Heart right ventricle (tissue), 16 donors: ENCODE results near the gene KCNH8. TPM values are rescaled to one million over a fixed set of nuclear protein-coding genes. Genes with fewer than 3 reads are reported as not detected.

Experiments used
- ATAC-seq, 8 donors: fragments of 200-7000 bp; cut with Tn5 transposase; one replicate each; pipeline ENCODE4 v1.9.1; 2020; ENCODE audit warnings: mild to moderate bottlenecking in 8 of 8, moderate library complexity in 8 of 8, moderate number of reproducible peaks in 1 of 8
- DNase-seq, 2 donors: peaks; one replicate each; pipeline ENCODE4 v3.0.0-alpha.2; 2020
- H3K27ac ChIP-seq, 10 donors: fragments of 200-600 bp; sonication (generic) in 2 of 10; one replicate each; pipeline versions ENCODE4 v1.5.0 to v1.8.0; 2020 to 2022; ENCODE audit warnings: mild to moderate bottlenecking in 3 of 10
- H3K27me3 ChIP-seq, 7 donors: fragments of 200-600 bp; one replicate each; pipeline ENCODE4 v1.8.0; 2021 to 2022; ENCODE audit warnings: mild to moderate bottlenecking in 2 of 7
- H3K36me3 ChIP-seq, 9 donors: fragments of 200-600 bp; sonication (generic) in 1 of 9; one replicate each; pipeline versions ENCODE4 v1.5.0 to v1.8.0; 2020 to 2022; ENCODE audit warnings: mild to moderate bottlenecking in 2 of 9
- H3K4me1 ChIP-seq, 9 donors: fragments of 200-600 bp; sonication (generic) in 1 of 9; one replicate each; pipeline versions ENCODE4 v1.5.0 to v1.8.0; 2020 to 2022; ENCODE audit warnings: mild to moderate bottlenecking in 4 of 9
- H3K4me3 ChIP-seq, 10 donors: fragments of 200-600 bp; sonication (generic) in 2 of 10; one replicate each; pipeline versions ENCODE4 v1.5.0 to v1.8.0; 2020 to 2022; ENCODE audit warnings: mild to moderate bottlenecking in 7 of 10, moderate library complexity in 2 of 10
- H3K9me3 ChIP-seq, 11 donors: fragments of 200-600 bp in 10 of 11; sonication (generic) in 2 of 11; one replicate each; pipeline versions ENCODE4 v1.5.0 to v1.8.0; 2013 to 2022; ENCODE audit warnings: mild to moderate bottlenecking in 2 of 11, control low read depth in 1 of 11, moderate library complexity in 1 of 11
- WGBS, 2 donors: extraction: QIAGEN DNeasy Blood & Tissue Kit; methylation state at CpG; one replicate each; pipeline ENCODE4 v1.1.7; 2013; ENCODE audit warnings: inconsistent platforms in 1 of 2; 5-methylcytosine and 5-hydroxymethylcytosine counted together
- intact Hi-C, 10 donors: fragments of 100-400 bp; cut with DNase I; formaldehyde crosslinking; loops; one replicate each; pipeline versions ENCODE4 v1.11.1 to v1.14.2; 2022
- polyA plus RNA-seq, 2 donors: library from polyadenylated mRNA; stranded (reverse); fragments of 200-250 nt; gene quantifications; one replicate each; pipeline ENCODE4 v1.2.3, GENCODE V29; 2013
- total RNA-seq, 10 donors: library from RNA; stranded (reverse); fragmentation: NEBNext Ultra II Directional in 3 of 10; extraction: Animal tissue kit (Norgen Biotek cat#: 25700) in 3 of 10; gene quantifications; one replicate each; pipeline versions ENCODE4 v1.2.1 to v1.2.4, GENCODE V29; 2021 to 2023
- TF ChIP-seq, protein P1 (sequence below), 9 donors: fragments of 200-600 bp; sonication (generic) in 2 of 9; IDR thresholded peaks; one replicate each; pipeline versions ENCODE4 v1.5.0 to v1.8.0; 2021 to 2022; ENCODE audit warnings: antibody characterized with exemption in 9 of 9, mild to moderate bottlenecking in 5 of 9, moderate library complexity in 1 of 9
- donor health status: Arrhythmogenic right ventricular cardiomyopathy.
- donor health status: ischemic (EF 13 %, LVEDD 7.1; RV severe dilation, severe dysfunction).
- donor health status: healthy with polysubstance abuse.
- donor health status: DM: no; HTN: yes; CAD: no.
- donor health status: DM: no; HTN: no; CAD: no.
- donor health status: ischemic (EF 25% LVEDD 6.9; RV normal size, moderate dysfunction).
- donor health status: ischemic (EF 25% LVEDD 5.7; RV mildly dilated, moderate dysfunction).
- donor health status: healthy.
- donor health status: DM: yes; HTN: yes; CAD: no.
- donor health status: Ischemic cardiomyopathy.
- donor health status: ischemic (EF 35%, LVEDD 5.7; RV mildly dilated, moderate dysfunction).
- donor health status: nonischemic (EF 11% LVEDD 7.7; RV severe dilation, severe dysfunction).
- donor health status: DM: yes; HTN: yes; CAD: no.
- donor health status: PGD.
- donor health status: ischemic (EF 29% LVEDD 5.4; RV normal size, mild dysfunction).
- donor health status: nonischemic (EF 23%, LVEDD 6.1; RV moderate dilation, normal function).

KCNH8 gene
- total and polyA plus RNA-seq, 12 donors: 0.03 to 0.50 (median 0.10) TPM; not detected in 3

DNA sequence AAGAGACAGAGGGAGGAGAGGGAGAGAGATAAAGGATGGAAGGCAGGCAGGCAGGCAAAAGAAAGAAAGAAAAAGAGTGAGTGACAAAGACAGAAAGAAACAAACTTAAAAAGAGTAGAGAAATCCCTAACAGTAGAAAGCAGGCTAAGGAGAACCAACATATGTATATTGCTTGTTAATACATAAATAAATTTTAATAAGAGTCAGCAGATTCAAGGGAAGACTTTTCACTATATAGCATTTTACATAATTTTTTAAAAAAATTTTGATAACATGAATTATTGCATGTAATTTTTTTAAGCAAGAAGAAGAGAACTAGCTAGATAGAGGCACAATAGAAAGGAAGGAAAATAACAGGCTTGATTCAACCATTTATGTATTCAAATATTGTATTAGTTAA lies 291.6 kb downstream of the KCNH8 start:
- H3K27me3 ChIP-seq: no peaks in the 10 kb centered on the region
- no peaks in the 10 kb centered on the region for H3K36me3 ChIP-seq
- DNase-seq (no peak), ATAC-seq (no peak)
- TF ChIP-seq, protein P1, sequence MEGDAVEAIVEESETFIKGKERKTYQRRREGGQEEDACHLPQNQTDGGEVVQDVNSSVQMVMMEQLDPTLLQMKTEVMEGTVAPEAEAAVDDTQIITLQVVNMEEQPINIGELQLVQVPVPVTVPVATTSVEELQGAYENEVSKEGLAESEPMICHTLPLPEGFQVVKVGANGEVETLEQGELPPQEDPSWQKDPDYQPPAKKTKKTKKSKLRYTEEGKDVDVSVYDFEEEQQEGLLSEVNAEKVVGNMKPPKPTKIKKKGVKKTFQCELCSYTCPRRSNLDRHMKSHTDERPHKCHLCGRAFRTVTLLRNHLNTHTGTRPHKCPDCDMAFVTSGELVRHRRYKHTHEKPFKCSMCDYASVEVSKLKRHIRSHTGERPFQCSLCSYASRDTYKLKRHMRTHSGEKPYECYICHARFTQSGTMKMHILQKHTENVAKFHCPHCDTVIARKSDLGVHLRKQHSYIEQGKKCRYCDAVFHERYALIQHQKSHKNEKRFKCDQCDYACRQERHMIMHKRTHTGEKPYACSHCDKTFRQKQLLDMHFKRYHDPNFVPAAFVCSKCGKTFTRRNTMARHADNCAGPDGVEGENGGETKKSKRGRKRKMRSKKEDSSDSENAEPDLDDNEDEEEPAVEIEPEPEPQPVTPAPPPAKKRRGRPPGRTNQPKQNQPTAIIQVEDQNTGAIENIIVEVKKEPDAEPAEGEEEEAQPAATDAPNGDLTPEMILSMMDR (IDR thresholded peaks at IDR 0.05): no peak
- H3K27ac ChIP-seq: no peak overlapping the region
- no peak overlapping the region for H3K4me3 ChIP-seq
- H3K9me3 ChIP-seq: peaks cover 0 to 2% (median 0%) of the 10 kb centered on the region in 11 donors
- H3K4me1 ChIP-seq: no peaks in the 10 kb centered on the region
- intact Hi-C loops: no loop called here

DNA sequence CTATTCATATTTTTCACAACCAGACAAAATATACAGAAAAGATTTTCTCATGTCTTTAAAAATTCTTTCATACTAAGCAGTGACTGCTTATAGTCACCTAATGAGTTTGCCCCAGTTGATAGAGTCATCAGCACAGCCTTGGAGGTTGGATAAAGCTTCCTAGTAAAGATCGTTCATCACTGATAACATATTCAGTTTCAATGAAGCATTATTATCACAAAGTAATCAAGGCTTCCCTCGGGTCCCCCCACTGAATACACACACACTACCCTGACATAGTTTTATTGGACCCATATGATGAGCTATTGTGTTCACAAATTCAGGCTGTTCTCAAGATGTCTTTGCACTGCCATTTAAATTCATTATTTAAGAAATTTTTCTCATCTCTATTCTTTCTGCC lies 297.8 kb downstream of the KCNH8 start:
- 63 to 68% methylated on average over 2 of the region's 2 CpGs for WGBS, 2 donors
- ATAC-seq: no peak
- H3K27ac ChIP-seq: no peak overlapping the region

DNA sequence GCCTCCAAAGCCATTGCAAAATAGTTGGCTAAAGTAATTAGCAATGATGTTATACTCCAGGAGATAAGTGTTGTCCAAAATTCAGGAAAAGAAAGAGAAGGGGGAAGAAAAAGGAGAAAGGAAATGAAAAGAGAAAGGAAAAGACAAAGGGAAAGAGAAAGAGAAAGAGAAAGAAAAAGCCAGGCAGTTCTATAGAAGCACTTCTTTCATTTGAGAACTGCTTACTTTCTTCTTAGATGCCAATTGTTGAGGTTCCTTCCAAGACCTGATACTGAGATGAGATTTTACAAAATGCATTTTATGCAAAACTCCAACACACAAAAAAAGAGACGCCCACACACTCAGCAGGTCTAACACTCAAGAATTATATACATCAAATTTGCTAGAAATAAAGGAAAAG lies 298.4 kb downstream of the KCNH8 start:
- no peak overlapping the region for H3K27ac ChIP-seq
- WGBS, 2 donors: 62% methylated on average over 1 of the region's 1 CpG

More for the DNA sequence above, 297.8 kb downstream of the KCNH8 start:
- Histone ChIP-seq H3K4me1 (no peaks in the 10 kb centered on the region), H3K36me3 (no peaks in the 10 kb centered on the region), H3K4me3 (no peak overlapping the region), H3K9me3 (peaks cover 0 to 2% (median 0%) of the 10 kb centered on the region in 11 donors), H3K27me3 (no peaks in the 10 kb centered on the region)
- TF ChIP-seq, protein P1 (IDR thresholded peaks at IDR 0.05): no peak
- intact Hi-C loops: no loop called here
- no peak for DNase-seq

DNA sequence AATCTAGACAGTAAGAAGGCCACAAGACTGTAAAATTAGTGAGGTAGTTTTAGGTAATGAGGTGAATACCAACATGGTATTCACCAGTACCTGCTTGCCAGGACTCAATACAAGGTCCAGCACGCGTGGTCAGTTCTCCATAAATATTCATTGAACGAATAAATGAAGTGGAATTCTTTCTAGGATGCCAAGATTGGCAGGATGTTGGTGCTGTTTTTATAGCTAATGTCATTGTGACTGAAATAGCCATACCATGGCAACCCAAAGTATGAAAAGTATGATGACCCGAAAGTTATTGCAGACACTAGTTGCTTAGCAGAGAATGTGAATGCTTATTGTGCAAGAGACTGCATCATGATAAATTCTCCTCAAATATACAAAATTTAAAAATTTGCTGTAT lies 307.2 kb downstream of the KCNH8 start:
- Histone ChIP-seq H3K4me1 (peaks cover 0 to 18% (median 0%) of the 10 kb centered on the region in 9 donors), H3K9me3 (peaks cover 0 to 8% (median 0%) of the 10 kb centered on the region in 11 donors), H3K27me3 (no peaks in the 10 kb centered on the region), H3K36me3 (no peaks in the 10 kb centered on the region), H3K27ac (peak overlapping the region in 5 of 10 donors; percentile 42 to 79 (median 61)), H3K4me3 (no peak overlapping the region)
- intact Hi-C loops: no loop called here
- WGBS, 2 donors: 71 to 83% methylated on average over 4 of the region's 4 CpGs
- ATAC-seq: peak; percentile 68 to 96 (median 88)
- TF ChIP-seq, protein P1 (IDR thresholded peaks at IDR 0.05): no peak
- DNase-seq: peak in 1 of 2 donors; percentile 7

More for the DNA sequence above, 298.4 kb downstream of the KCNH8 start:
- Histone ChIP-seq H3K36me3 (no peaks in the 10 kb centered on the region), H3K27me3 (no peaks in the 10 kb centered on the region), H3K4me3 (no peak overlapping the region), H3K9me3 (peaks cover 0 to 2% (median 0%) of the 10 kb centered on the region in 11 donors), H3K4me1 (no peaks in the 10 kb centered on the region)
- TF ChIP-seq, protein P1 (IDR thresholded peaks at IDR 0.05): no peak
- DNase-seq (no peak), ATAC-seq (no peak)
- intact Hi-C loops: no loop called here
